ENCODE measurements around the gene EPS8.

The EPS8 gene

GRCh38 chr12:15581006-15581405 lies 208.2 kb downstream of the EPS8 start:
- FAIRE-seq (no peak), DNase-seq (ENCODE audit: insufficient read length, low spot score) (no peak)
- no peak for TF ChIP-seq POLR2A (IDR thresholded peaks at IDR 0.05; ENCODE audit: low read depth, low read length)

DNA sequence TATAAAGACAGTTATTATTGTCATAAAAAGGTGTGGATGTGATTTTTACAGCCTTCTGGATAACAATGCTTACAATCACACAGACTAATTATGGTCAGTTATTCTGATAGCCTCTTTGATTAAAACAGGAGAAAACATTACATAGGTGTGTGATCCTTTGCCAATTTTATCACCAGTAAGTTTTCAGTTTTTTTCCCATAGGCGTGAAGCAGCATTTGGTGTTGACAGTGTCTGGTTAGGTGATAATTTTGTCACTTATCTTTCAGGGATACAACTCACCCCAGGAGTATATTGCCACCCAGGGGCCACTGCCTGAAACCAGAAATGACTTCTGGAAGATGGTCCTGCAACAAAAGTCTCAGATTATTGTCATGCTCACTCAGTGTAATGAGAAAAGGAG lies 208.8 kb downstream of the EPS8 start:
- FAIRE-seq (no peak), DNase-seq (ENCODE audit: insufficient read length, low spot score) (no peak)
- TF ChIP-seq POLR2A (IDR thresholded peaks at IDR 0.05; ENCODE audit: low read depth, low read length): no peak

GRCh38 chr12:15575671-15576541 lies 213.3 kb downstream of the EPS8 start:
- no peak for FAIRE-seq
- TF ChIP-seq POLR2A (IDR thresholded peaks at IDR 0.05; ENCODE audit: low read depth, low read length): no peak

DNA sequence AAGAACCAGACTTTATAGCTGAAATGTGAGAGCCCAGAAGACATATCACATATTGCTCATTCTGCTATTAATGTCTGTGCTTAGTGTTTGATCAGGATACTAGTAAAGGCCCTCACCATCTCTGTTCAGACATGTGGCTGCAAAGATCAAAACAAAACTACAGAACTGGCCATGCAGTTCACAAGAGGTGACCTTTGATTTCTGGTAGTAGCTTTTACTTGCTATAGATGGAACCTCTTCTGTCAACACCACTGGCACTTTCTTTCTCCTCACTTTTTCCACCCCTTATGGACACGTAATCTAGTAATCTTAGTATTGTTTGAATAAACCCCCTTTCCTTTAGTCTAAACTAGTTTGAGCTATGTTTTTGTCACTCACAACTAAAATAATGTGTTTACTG lies 214.8 kb downstream of the EPS8 start:
- DNase-seq (ENCODE audit: insufficient read length, low spot score) (no peak), FAIRE-seq (peak; percentile 61)
- TF ChIP-seq POLR2A (IDR thresholded peaks at IDR 0.05; ENCODE audit: low read depth, low read length): no peak

More at GRCh38 chr12:15575671-15576541, 213.3 kb downstream of the EPS8 start:
- DNase-seq (ENCODE audit: insufficient read length, low spot score): no peak
